Stimulated activated CD8-positive, alpha-beta memory T cell treated with anti-CD3 and anti-CD28 coated beads, Interleukin-12 subunit alpha, Interleukin-12 subunit beta, amount 100 ng/mL, for 4 hours (primary cell): ENCODE measurements around the gene VAPB.

ENCODE experiments used
- DNase-seq: peaks from one replicate; pipeline ENCODE4 v3.0.0-alpha.2; 2020; ENCODE audit warnings: low read depth

The VAPB gene

DNA sequence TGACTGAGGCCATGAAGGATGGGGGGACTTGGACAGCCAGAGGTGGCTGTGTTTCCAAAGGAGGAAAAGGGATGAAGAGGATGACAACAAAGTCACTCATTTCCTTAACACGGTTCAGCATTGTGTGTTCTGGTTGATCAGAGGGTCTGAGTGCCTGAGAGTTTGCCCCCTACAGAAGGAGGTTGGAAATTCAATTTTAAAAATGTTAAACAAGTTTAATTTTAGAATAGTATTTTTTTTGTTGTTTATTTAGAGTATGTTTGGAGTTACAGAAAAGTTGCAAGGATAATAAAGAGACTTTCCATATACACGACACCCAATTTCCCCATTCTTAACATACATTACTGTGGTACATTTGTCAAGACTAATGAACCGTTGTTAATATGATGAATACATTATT, 10.3 kb upstream of the VAPB start:
- no peak for DNase-seq

DNA sequence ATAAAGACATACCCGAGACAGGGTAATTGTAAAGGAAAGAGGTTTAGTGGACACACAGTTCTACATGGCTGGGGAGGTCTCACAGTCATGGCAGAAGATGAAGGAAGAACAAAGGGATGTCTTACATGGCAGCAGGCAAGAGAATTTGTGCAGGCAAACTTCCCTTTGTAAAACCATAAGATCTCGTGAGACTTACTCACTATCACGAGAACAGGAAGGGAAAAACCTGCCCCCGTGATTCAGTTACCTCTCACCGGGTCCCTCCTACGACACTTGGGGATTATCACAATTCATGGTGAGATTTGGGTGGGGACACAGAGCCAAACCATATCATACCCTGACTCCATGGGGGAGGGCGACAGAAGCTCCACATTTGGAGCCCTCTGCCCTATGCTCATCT, 7.4 kb upstream of the VAPB start:
- DNase-seq, result no peak

- DNase-seq, result no peak
Observed at GRCh38 chr20:58382096-58382495, 6.9 kb upstream of the VAPB start.

GRCh38 chr20:58384821-58385220, 4.2 kb upstream of the VAPB start:
- DNase-seq, result no peak

GRCh38 chr20:58388028-58388601, 914 bp upstream of the VAPB start:
- DNase-seq, result no peak

- DNase-seq, result no peak
Observed at GRCh38 chr20:58389324-58389967, 417 bp downstream of the VAPB start.

DNA sequence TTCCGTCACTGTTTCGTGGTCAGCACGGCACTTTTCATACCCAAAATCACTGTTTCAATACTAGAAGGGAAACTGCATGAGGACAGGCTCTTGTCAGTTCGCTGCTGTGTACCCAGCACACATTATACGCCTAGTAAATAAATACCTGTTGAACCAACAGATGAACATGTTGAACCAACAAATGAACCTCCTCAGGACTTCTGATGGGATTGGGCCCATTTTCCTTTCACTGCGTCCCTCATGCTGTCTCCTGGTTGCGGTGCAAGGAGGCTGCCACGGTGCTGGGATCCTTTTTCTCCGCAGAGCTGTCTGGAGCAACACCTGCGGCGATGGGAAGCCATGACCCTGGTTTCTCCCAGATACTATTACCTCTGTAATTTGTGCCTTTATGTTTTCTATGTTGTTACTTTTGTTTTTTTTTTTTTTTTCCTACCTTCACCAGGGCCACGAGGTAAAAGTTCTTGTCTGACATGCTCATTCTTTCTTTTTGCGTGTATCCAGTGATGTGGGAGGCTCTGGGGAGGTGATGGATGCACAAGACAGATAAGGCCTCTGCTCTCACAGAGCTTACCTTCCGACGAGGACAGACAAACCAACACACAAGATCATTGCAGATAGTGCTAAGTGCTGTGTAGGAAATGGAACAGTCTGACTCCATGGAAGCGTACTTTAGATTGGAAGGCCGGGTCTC, 1.1 kb downstream of the VAPB start:
- DNase-seq, result no peak

- DNase-seq, result no peak
Observed at GRCh38 chr20:58390659-58391035, 1.6 kb downstream of the VAPB start.

GRCh38 chr20:58392286-58392685, 3.3 kb downstream of the VAPB start:
- no peak for DNase-seq

- DNase-seq, result no peak
Observed at GRCh38 chr20:58393299-58393698, 4.3 kb downstream of the VAPB start.

DNA sequence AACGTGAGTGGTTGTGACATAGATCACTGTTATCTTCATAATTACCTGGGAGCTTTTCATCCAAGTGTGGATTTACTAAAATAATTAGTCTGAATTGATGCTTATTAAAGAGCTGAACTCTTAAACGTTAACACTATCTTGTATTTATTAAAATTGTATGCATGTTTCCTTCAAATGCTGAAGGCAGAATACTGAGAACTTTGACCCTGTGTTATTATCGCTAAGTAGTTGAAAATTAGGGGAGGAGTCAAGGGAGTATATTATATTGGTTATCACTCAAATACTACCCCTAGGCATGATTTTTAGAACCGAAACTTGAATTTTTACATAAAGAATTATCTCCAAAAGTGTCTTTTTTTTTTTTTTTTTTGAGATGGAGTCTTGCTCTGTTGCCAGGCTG, 5.8 kb downstream of the VAPB start:
- no peak for DNase-seq

DNA sequence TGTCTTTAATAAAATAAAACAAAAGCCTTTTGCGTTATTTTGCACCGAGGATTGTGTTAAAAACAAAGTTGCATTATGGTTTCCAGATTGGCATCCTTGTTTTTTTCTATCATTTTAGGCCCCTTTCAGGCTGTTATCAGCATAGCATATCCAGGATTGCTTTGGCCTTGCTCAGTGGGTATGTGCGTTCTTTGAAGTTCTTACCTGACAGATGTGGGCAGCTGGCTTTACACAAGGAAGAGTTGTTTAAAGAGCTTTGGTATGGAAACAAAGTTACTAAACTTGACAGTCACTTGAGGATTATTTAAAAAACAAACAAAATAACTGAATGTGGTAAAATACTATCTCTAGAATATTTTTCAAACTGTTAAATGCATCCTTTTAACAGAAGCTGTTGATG, 6.6 kb downstream of the VAPB start:
- DNase-seq, result no peak

- DNase-seq, result no peak
Observed at GRCh38 chr20:58397429-58397828, 8.4 kb downstream of the VAPB start.

GRCh38 chr20:58398254-58398653, 9.2 kb downstream of the VAPB start:
- no peak for DNase-seq

DNA sequence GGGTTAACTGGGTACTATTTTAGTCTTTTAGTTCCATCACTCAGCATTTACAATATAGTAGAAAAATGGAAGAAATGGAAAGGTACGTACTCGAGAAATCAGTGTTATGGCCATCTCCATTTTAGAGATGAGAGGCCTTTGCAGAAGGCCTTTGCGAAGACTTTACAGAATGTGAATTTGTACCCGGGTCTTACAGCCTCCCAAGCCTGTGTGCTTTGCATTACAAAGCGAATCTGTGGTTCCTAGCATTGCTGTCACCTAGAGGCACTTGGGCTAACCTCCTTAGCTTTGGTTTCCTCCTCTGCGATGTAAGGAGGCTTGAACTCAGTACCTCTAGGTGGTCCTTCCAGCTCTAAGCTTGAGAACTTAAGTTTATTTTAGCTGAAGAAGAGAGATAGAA, 10.9 kb downstream of the VAPB start:
- DNase-seq, result no peak

DNA sequence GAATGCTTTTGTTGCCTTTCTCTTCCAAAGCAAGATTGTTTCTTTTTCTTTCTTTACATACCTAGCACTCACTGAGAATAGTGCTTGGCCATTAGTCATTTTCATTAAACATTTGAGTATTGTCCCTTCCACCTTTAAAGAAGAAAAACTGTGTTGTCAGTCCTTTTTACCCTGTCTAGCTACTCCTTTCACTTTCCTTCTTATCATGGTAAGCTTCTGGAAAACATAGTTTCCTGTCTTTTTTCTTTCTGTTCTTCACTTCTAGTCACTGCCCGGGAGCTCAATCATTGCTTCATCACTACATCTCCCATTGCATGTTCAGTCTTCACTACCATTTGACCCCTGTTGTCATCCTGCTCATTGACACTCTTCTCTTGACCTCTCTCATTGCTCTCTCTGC, 12.1 kb downstream of the VAPB start:
- DNase-seq, result no peak

GRCh38 chr20:58402305-58402704, 13.3 kb downstream of the VAPB start:
- no peak for DNase-seq

DNA sequence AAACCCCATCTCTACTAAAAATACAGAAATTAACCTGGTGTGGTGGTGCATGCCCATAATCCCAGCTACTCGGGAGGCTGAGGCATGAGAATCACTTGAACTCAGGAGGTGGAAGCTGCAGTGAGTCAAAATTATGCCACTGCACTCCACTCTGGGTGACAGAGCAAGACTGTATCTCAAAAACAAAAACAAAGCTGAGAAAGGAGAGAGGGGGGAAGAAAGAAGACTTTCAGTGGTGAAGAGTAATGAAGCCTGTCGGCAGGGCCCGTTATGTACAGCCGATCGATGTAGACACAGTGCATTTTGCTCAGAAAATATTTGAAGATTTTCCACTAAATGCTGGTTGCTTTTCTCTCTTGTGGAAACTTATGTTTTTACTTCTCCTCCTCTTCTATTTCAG, 13.8 kb downstream of the VAPB start:
- no peak for DNase-seq

GRCh38 chr20:58403272-58403671, 14.2 kb downstream of the VAPB start:
- DNase-seq, result no peak

DNA sequence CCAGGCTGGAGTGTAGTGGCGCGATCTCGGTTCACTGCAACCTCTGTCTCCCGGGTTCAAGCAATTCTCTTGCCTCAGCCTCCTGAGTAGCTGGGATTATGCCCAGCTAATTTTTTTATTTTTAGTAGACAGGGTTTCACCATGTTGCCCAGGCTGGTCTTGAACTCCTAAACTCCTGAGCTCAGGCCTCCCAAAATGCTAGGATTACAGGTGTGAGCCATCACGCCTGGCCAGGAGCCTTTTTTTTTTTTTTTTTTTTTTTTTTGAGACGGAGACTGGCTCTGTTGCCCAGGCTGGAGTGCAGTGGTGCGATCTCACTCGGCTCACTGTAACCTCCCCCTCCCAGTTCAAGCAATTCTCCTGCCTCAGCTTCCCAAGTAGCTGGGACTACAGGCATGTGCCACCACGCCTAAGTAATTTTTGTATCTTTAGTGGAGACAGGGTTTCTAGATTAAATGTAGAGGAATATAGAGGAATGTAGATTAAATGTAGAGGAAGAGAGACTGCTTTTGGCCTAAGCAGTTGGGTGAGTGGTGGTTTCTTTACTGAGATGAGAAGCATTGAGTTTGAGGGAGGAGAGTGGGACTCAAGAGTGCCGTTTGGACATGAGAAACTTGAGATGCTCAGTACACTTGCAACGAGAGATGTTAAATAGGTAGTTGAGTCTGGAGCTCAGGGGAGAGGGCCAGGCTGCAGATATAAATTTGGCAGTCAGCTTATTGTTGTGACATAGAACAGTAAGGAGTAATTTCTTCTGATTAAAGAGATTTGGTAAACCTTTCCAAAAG, 16.7 kb downstream of the VAPB start:
- DNase-seq, result no peak

DNA sequence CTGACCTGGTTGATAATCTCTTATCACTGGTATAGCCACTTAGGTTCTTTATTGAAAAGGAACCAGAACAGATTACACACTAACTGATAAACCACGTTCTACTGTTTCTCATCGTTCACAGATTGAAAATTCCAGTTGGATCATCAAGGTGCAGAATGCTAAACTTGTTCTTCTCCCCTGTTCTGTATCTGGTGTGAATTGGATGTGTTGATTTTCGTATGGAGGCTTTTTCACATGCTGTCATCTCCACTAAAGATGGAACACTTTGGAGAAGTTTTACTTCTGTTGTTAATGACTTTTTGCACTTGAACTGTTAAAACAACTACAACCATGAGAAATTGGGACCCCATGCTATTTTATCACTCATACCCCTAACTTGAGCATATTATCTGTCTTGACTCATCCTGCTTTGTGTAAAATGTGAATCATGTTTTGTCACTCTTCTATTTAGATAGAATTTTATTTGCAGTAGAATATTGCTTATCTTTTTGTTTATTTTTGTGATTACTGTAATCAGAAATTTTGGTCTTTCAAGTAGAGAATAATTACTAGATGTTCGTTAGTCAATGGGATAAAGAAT, 17.5 kb downstream of the VAPB start:
- DNase-seq, result no peak

DNA sequence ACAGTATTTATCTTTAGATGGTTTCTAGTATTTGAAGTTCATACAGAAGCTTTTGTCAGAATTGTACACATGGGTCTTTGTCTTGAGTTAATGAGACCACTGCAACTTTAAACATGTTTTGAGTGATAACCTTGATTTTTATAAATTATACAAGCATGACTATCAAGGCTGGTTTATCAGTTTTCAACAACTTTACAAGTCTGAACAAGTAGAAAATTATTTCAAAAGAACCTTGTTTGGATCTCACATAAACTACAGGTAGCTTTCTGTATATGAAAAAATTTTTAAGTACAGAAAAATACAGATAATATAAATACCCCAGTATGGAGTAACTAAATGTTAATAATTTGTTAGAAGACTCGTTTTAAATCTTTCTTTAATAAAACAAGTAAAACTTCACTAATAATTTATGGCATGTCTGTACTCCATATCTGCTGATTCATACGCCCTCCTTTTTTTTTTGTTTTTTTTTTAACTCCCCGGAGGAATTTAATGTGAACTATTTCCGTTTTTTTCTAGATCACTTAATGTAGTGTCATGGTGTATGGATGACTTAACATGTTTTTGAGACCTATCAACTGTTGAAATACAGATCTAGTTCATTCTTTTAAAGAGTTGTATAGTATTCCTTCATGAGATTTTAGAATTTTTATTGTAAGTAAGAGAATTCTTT, 18.3 kb downstream of the VAPB start:
- no peak for DNase-seq
